GM19468 (cell line): ENCODE measurements around the gene TSPAN17.

Source experiments
- ATAC-seq: cut with Tn5 transposase; IDR thresholded peaks from one replicate; pipeline ENCODE4 v1.9.1; 2021; ENCODE audit warnings: mild to moderate bottlenecking, moderate library complexity, moderate number of reproducible peaks; ENCODE audit not compliant: unreplicated experiment; ENCODE audit errors: extremely low read depth

The TSPAN17 gene

DNA sequence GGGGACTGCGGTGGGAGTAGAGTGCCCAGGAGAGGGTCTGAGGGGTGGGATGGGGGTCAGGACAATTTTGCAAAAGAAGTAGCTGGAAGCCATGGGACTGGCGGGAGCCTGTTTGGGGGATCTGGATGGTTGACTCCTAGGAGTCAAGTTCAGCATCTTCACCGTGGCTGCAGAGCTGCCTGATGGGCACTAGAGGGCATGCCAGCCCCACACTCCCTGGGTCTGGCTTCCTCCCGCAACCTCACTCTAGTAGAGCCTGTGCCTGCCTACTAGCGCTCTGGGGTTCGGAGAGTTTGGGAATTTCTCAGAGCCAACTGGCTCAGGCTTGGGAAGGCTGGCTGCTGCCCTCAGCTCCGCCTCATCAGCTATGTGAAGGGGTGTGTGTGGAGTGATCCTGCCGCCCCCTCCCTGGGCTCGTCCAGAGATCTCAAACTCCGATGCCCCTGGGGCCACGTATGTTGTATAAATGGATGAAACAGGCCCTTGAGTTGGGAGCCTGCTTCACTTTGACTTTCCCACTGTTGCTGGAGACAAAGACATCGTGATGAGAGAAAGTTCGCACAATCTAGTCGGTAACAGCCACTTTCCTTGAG is 10.8 kb downstream of the TSPAN17 start:
- ATAC-seq: no peak

DNA sequence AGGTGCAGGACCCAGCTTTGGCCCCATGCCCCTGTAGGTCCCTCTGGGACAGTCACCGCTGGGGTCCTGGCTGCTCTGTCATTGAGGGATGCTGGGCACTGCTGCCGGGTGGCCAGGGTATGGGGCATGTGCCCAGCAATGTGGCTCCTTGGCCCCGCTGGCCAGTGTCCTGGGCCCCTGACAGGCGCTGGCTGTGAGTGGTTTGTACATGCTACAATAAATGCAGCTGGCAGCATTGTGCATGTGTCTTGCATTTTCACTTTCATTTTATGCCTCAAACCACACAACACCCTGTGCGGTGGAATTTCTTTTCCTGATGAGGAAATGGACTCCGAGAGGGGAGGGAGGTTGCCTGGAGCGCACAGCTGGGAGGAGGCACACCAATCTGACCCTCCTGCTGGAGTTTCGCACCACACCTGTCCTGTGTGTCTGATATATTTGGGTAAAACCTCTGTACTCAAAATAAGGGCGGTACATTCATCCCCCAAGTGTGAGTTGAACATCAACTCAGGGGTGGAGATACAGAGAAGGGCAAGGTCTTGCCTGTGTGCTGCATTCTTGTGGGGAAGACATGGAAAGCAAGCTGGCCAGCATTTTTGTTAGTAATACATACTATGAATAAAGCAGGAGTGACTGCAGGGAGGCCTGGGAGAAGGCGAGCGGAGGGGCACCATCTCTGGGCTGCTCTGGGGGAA is 11.7 kb downstream of the TSPAN17 start:
- ATAC-seq: no peak

- no peak for ATAC-seq
Observed at GRCh38 chr5:176659512-176659839, 12.2 kb downstream of the TSPAN17 start.

DNA sequence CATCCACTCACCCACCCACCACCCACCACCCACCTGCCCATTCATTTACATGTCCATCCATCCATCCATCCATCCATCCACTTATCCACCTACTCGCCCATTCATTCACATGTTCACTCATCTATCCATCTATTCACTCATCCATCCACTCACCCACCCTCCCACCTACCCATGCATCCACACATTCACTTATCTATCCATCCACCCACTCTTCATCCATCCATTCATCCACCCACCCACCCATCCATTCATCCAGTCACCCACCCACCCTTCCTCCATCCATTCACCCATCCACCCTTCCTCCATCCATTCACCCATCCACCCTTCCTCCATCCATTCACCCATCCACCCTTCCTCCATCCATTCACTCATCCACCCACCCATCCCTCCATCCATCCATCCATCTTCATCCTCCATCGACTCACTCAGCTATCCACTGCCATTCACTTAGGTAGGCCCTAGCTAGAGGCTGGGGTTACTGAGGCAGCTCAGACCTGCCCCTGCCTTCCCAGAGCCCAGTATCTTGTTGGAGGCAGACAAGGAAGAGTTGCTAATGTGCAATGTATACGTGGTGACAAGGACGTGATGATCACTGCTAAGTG is 12.7 kb downstream of the TSPAN17 start:
- ATAC-seq: no peak

- ATAC-seq: no peak
Observed at GRCh38 chr5:176660530-176660859, 13.2 kb downstream of the TSPAN17 start.

DNA sequence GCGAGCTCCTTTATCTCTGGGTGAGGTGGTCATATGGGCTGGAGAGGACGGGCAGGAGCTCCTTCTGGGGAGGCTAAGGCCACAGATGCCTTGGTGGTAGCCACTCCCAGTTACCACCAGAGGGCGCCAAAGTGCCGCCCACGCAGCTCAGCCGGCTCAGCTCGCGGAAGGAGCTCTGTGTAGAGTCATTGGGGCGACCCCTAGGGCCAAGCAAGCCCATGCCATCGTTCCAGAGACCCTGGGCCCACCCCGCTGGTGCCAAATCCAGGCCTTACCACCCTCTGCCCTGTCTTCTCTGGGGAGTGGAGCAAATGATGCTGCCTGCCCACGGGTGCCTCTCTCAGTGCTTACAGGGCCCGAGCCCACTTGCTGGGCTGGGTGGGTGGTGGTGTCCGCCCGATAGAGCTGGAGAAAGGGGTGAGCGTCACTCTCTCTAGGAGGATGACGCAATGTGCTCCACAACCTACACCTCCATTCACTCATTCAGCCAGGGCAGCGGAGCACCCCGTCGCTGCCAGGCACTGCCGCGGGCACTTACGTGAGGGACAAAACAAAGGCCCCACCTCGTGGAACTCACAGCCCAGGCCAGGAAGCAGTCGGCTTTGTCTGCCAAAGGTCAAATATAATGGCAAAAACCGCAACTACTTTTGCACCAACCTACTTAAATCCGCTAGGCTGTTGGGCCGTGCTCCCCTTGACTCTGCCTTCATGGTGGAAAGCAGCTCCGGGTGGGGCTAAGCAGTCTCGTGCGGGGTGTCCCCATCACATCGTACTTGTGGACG is 13.8 kb downstream of the TSPAN17 start:
- no peak for ATAC-seq

DNA sequence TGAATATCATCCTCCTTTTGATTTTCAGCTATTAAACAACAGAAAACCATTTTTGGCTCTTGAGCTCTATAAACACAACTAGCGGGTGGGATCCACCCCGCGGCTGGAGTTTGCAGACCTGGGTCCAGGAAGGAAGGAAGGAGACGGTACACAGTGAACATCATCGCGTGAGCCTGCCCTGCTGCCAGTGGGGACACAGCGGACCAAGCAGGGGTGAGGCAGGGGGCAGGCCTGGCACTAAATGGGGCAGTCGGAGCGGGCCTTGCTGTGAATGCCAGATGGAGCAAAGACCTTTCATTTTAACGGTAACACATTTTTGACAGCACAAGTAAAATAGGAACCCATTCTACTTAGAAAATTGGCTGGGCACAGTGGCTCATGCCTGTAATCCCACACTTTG is 14.4 kb downstream of the TSPAN17 start:
- ATAC-seq: no peak

- ATAC-seq: no peak
Observed at GRCh38 chr5:176662371-176663333, 15.4 kb downstream of the TSPAN17 start.

- no peak for ATAC-seq
Observed at GRCh38 chr5:176663566-176663965, 16.3 kb downstream of the TSPAN17 start.

DNA sequence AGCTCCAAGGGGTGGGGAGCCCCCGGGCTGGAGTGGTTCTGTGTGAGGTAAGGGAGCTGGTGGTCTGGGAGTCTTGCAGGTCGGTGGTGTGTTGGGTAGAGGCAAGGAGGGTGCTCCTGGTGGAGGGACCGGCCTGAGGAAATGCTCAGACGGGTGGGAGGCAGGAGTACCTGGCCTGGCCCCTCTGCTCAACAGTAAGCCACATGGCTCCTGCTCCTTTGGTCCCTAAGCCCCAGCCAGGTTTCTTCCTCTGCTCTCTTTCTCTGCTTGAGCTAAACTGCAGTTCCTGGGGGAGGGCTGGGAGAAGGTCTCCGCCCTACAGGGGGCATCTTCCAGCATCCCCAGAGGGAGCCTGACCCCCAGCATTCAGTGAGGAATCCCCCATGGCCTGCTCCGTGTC is 17.2 kb downstream of the TSPAN17 start:
- no peak for ATAC-seq

- ATAC-seq: no peak
Observed at GRCh38 chr5:176664886-176665285, 17.6 kb downstream of the TSPAN17 start.

GRCh38 chr5:176665517-176665916 is 18.2 kb downstream of the TSPAN17 start:
- no peak for ATAC-seq

DNA sequence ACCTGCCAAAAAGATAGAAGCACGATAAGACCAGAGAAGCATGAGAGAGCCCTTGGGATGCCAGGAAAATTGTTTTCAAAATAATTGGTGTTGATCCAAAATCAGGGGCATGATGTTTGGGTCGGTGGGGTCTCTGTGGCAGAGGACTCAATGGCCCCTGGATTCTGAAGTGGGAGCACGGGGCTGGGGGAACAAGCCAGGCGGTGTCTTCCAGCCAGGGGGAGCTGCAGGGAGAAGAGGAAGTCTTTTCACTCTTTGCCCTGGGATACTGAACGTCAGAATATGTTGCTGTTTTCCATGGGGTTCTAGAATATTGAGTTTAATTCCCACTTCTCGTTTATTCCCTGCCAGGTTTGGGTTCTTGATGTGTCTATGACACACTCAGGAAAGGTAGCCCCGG is 20.4 kb downstream of the TSPAN17 start:
- ATAC-seq: no peak

- ATAC-seq: no peak
Observed at GRCh38 chr5:176670449-176670848, 23.2 kb downstream of the TSPAN17 start.

GRCh38 chr5:176671399-176671798 is 24.1 kb downstream of the TSPAN17 start:
- no peak for ATAC-seq

DNA sequence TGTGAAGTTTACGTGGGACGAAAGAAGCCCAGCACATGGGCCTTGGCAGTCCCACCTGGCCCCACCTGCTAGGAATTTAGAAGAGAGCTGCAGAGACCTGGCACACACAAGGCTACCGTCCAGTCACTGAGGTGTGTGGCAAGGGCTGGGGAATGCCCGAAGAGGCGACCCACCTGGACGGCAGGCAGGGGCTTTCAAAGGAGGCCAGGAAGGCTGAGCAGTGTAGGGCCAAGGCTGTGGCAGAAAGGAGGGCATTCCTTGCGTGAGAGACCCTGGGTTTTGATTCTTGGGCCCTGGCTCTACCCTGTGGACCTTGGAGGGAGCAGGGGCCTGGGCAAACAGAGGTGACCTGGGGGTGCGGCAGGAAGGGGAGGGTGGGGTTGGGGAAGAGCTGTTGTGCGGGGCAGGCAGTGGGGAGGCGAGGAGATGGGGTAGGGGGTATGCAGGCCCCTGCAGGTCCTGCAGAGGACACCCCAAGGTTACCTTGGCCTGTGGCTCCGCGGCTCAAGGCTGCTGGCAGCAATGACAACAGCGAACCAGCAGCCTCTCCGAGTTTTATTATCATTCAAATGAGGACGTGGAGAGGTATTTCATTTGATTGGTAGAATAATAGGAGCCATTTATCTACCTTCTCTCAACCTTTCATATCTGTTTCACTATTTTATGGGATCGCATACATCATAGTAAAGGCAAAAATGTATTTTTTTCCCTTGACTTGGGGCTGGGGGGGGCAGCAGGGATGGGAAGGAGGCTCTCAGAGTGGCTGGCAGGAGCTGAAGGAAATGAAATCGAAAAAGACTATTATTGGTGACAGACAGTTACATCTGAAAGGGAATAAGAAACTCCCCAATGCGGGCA is 24.8 kb downstream of the TSPAN17 start:
- ATAC-seq: no peak

DNA sequence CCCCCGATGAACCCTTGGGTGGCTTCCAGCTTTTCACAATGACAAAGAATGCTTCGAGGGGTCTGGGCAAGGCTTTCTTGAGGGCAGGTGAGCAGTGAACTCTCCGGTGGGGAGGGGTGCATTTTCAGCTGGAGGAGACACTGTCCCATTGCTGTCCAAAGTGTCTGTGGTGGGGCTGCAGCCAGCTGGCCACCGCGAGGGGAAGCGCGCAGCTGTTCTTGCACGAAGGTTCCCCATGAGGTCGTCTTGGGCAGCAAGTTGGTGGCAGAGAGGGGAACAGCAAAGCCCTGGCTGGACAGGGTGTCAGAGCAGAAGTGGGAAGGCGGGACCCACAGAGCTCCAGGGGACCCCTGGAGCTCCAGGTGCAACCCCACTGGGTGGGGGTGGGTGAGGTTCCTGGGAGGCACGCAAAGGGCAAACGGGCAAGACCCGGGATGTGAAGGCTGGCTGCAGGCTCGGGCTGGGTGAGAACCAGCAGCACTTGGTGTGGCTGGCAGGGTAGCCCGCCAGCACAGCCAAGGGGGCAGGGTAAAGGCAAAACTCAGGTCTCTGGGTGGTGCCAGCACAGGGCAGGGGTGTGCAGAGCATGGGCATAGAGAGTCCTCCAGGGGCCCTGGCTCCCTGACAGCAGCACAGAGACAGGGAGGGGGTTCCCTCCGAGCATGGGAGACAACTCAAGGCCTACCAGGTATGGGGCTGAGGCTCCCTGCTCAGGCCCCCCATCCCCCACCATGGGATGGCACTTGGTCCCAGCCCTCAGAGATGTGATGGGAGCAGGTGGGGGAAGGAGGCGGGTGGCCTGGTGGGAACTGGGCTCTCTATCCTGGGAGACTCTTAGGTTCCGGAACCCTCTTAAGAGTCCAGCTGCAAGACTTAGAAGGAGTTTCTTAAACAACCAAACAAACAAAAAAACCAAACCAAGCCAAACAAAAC is 26.6 kb downstream of the TSPAN17 start:
- ATAC-seq: no peak

DNA sequence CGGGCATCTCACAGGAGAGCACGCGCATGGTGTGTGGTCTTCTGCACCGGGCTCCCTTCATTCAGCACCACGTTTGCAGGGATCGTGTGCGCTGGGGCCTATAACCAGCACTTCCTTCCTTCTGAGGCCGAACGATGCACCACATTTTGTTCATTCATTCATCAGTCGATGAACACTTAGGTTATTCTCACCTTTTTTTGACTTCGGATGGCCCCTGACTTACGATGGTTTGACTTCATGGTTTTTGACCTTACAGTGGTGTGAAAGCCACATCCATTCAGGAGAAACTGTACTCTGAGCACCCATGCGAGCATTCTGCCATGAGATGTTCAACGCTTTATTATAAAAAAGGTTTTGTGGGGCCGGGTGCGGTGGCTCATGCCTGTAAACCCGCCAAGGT is 27.5 kb downstream of the TSPAN17 start:
- ATAC-seq: no peak
